Stromal cell of bone marrow (primary cell): ENCODE measurements around the gene PDE4D.
A peak's percentile ranks its signal among the peaks of the same experiment; 100 is the strongest.
"Not testable (repeated sequence)": the region's sequence is repeated elsewhere in the genome, so short reads cannot be mapped to it uniquely, and the experiment has no call there.

Source experiments
- DNase-seq: peaks from one replicate; pipeline ENCODE4 v3.0.0-alpha.2; 2012; ENCODE audit warnings: low read depth

The PDE4D gene

GRCh38 chr5:59001716-59002115, 891.8 kb downstream of the PDE4D start:
- no peak for DNase-seq

- no peak for DNase-seq
Measured at GRCh38 chr5:59001154-59001553, 892.4 kb downstream of the PDE4D start.

- DNase-seq = no peak
Measured at GRCh38 chr5:59000211-59000610, 893.3 kb downstream of the PDE4D start.

- no peak for DNase-seq
Measured at GRCh38 chr5:58999804-59000203, 893.7 kb downstream of the PDE4D start.

GRCh38 chr5:58998544-58998943, 895.0 kb downstream of the PDE4D start:
- no peak for DNase-seq

GRCh38 chr5:58995779-58996178, 897.7 kb downstream of the PDE4D start:
- not testable (repeated sequence) for DNase-seq

GRCh38 chr5:58993461-58993860, 900.1 kb downstream of the PDE4D start:
- DNase-seq = no peak

GRCh38 chr5:58988938-58989337, 904.6 kb downstream of the PDE4D start:
- no peak for DNase-seq

- no peak for DNase-seq
Measured at GRCh38 chr5:58987193-58987592, 906.3 kb downstream of the PDE4D start.

- no peak for DNase-seq
Measured at GRCh38 chr5:58986281-58986680, 907.2 kb downstream of the PDE4D start.

GRCh38 chr5:58985759-58986158, 907.8 kb downstream of the PDE4D start:
- no peak for DNase-seq

- DNase-seq = no peak
Measured at GRCh38 chr5:58985311-58985710, 908.2 kb downstream of the PDE4D start.

GRCh38 chr5:58983526-58984452, 909.7 kb downstream of the PDE4D start:
- no peak for DNase-seq

GRCh38 chr5:58980890-58981289, 912.6 kb downstream of the PDE4D start:
- DNase-seq = no peak

GRCh38 chr5:58979090-58979489, 914.4 kb downstream of the PDE4D start:
- DNase-seq = no peak

- no peak for DNase-seq
Measured at GRCh38 chr5:58974601-58975000, 918.9 kb downstream of the PDE4D start.

- DNase-seq = no peak
Measured at GRCh38 chr5:58974083-58974482, 919.4 kb downstream of the PDE4D start.

GRCh38 chr5:58972301-58972700, 921.2 kb downstream of the PDE4D start:
- DNase-seq = peak; percentile 41

- DNase-seq = no peak
Measured at GRCh38 chr5:58970766-58971165, 922.8 kb downstream of the PDE4D start.

GRCh38 chr5:58969795-58970194, 923.7 kb downstream of the PDE4D start:
- no peak for DNase-seq

- no peak for DNase-seq
Measured at GRCh38 chr5:58969253-58969652, 924.3 kb downstream of the PDE4D start.

- no peak for DNase-seq
Measured at GRCh38 chr5:58968350-58968749, 925.2 kb downstream of the PDE4D start.

- no peak for DNase-seq
Measured at GRCh38 chr5:58967597-58968281, 925.8 kb downstream of the PDE4D start.
